ES-I3 (cell line): ENCODE measurements around the gene CTIF.

Experiments used
- H3K36me3 ChIP-seq: 2 replicates; pipeline ENCODE4 v1.6.1; 2013; ENCODE audit warnings: mild to moderate bottlenecking, low read length, control low read depth, moderate library complexity; ENCODE audit not compliant: insufficient read depth
- H3K4me1 ChIP-seq: 2 replicates; pipeline ENCODE4 v1.6.1; 2013; ENCODE audit warnings: mild to moderate bottlenecking, control low read depth, low read length; ENCODE audit not compliant: insufficient read depth
- H3K9ac ChIP-seq: 2 replicates; pipeline ENCODE4 v1.6.1; 2013; ENCODE audit warnings: low read depth, mild to moderate bottlenecking, low read length, moderate library complexity
- H3K9me3 ChIP-seq: 2 replicates; pipeline ENCODE4 v1.6.1; 2013; ENCODE audit warnings: mild to moderate bottlenecking, low read length, moderate library complexity; ENCODE audit not compliant: control insufficient read depth, insufficient read depth

Gene CTIF

GRCh38 chr18:48569915-48570264, 31.1 kb downstream of the CTIF start:
- no peaks in the 10 kb centered on the region for H3K9me3 ChIP-seq
- no peaks in the 10 kb centered on the region for H3K36me3 ChIP-seq
- H3K4me1 ChIP-seq = peaks cover 8% of the 10 kb centered on the region; the same call in 1 of the 2 replicates
- H3K9ac ChIP-seq = no peak overlapping the region

GRCh38 chr18:48570313-48570712, 31.5 kb downstream of the CTIF start:
- Histone ChIP-seq H3K36me3 (no peaks in the 10 kb centered on the region), H3K9me3 (no peaks in the 10 kb centered on the region), H3K4me1 (peaks cover 6% of the 10 kb centered on the region; the same call in 1 of the 2 replicates), H3K9ac (no peak overlapping the region)

GRCh38 chr18:48571639-48572384, 33.0 kb downstream of the CTIF start:
- H3K36me3 ChIP-seq = no peaks in the 10 kb centered on the region
- no peaks in the 10 kb centered on the region for H3K9me3 ChIP-seq
- no peak overlapping the region for H3K9ac ChIP-seq
- H3K4me1 ChIP-seq = peaks cover 11% of the 10 kb centered on the region; the same call in 1 of the 2 replicates

- Histone ChIP-seq H3K9ac (no peak overlapping the region), H3K36me3 (no peaks in the 10 kb centered on the region), H3K4me1 (peaks cover 11% of the 10 kb centered on the region; the same call in 1 of the 2 replicates), H3K9me3 (no peaks in the 10 kb centered on the region)
Observed at GRCh38 chr18:48572402-48573126, 33.7 kb downstream of the CTIF start.

GRCh38 chr18:48573632-48574283, 34.9 kb downstream of the CTIF start:
- H3K4me1 ChIP-seq = peaks cover 11% of the 10 kb centered on the region; the same call in 1 of the 2 replicates
- 0 out of 2 replicates have a peak, but pooled peaks cover 3% of the 10 kb centered on the region for H3K9me3 ChIP-seq

GRCh38 chr18:48574667-48575300, 36.0 kb downstream of the CTIF start:
- no peak overlapping the region for H3K9ac ChIP-seq
- peaks cover 11% of the 10 kb centered on the region; the same call in 1 of the 2 replicates for H3K4me1 ChIP-seq
- no peaks in the 10 kb centered on the region for H3K36me3 ChIP-seq
- 0 out of 2 replicates have a peak, but pooled peaks cover 3% of the 10 kb centered on the region for H3K9me3 ChIP-seq

More at GRCh38 chr18:48573632-48574283, 34.9 kb downstream of the CTIF start:
- Histone ChIP-seq H3K9ac (no peak overlapping the region), H3K36me3 (no peaks in the 10 kb centered on the region)

- 0 out of 2 replicates have a peak, but pooled peaks cover 3% of the 10 kb centered on the region for H3K9me3 ChIP-seq
- H3K9ac ChIP-seq = no peak overlapping the region
- H3K36me3 ChIP-seq = no peaks in the 10 kb centered on the region
- peaks cover 11% of the 10 kb centered on the region; the same call in 1 of the 2 replicates for H3K4me1 ChIP-seq
Observed at GRCh38 chr18:48575301-48575657, 36.4 kb downstream of the CTIF start.

- Histone ChIP-seq H3K4me1 (peaks cover 11% of the 10 kb centered on the region; the same call in 1 of the 2 replicates), H3K9ac (no peak overlapping the region), H3K36me3 (no peaks in the 10 kb centered on the region), H3K9me3 (0 out of 2 replicates have a peak, but pooled peaks cover 3% of the 10 kb centered on the region)
Observed at GRCh38 chr18:48575658-48576456, 37.0 kb downstream of the CTIF start.

GRCh38 chr18:48576457-48576771, 37.6 kb downstream of the CTIF start:
- no peaks in the 10 kb centered on the region for H3K36me3 ChIP-seq
- 0 out of 2 replicates have a peak, but pooled peaks cover 3% of the 10 kb centered on the region for H3K9me3 ChIP-seq
- peaks cover 11% of the 10 kb centered on the region; the same call in 1 of the 2 replicates for H3K4me1 ChIP-seq
- no peak overlapping the region for H3K9ac ChIP-seq

- Histone ChIP-seq H3K9me3 (0 out of 2 replicates have a peak, but pooled peaks cover 3% of the 10 kb centered on the region), H3K4me1 (peaks cover 11% of the 10 kb centered on the region; the same call in 1 of the 2 replicates), H3K36me3 (no peaks in the 10 kb centered on the region), H3K9ac (no peak overlapping the region)
Observed at GRCh38 chr18:48577478-48578190, 38.8 kb downstream of the CTIF start.

GRCh38 chr18:48578289-48578688, 39.5 kb downstream of the CTIF start:
- H3K9me3 ChIP-seq = 0 out of 2 replicates have a peak, but pooled peaks cover 3% of the 10 kb centered on the region
- H3K4me1 ChIP-seq = peaks cover 11% of the 10 kb centered on the region; the same call in 1 of the 2 replicates
- no peak overlapping the region for H3K9ac ChIP-seq
- H3K36me3 ChIP-seq = no peaks in the 10 kb centered on the region

- 0 out of 2 replicates have a peak, but pooled peaks cover 3% of the 10 kb centered on the region for H3K9me3 ChIP-seq
- H3K4me1 ChIP-seq = peaks cover 7% of the 10 kb centered on the region; the same call in 1 of the 2 replicates
- H3K36me3 ChIP-seq = no peaks in the 10 kb centered on the region
- no peak overlapping the region for H3K9ac ChIP-seq
Observed at GRCh38 chr18:48580066-48580465, 41.2 kb downstream of the CTIF start.

- Histone ChIP-seq H3K9me3 (0 out of 2 replicates have a peak, but pooled peaks cover 3% of the 10 kb centered on the region), H3K36me3 (no peaks in the 10 kb centered on the region), H3K4me1 (peaks cover 1% of the 10 kb centered on the region; the same call in 1 of the 2 replicates), H3K9ac (no peak overlapping the region)
Observed at GRCh38 chr18:48580782-48581181, 42.0 kb downstream of the CTIF start.
